ENCODE measurements around the gene FAF1. TPM values are rescaled to one million over a fixed set of nuclear protein-coding genes. Genes with fewer than 3 reads are reported as not detected.

Gene FAF1
- total and polyA plus RNA-seq, 4 donors, result 27.2 to 51.6 (median 37.1) TPM

GRCh38 chr1:50393522-50394120 is 566.4 kb downstream of the FAF1 start:
- peaks cover 0 to 7% (median 2%) of the 10 kb centered on the region in 4 donors for H3K9me3 ChIP-seq (ENCODE audit: control insufficient read depth in 4 of 4, insufficient read depth in 3 of 4, low read length in 3 of 4)
- H3K4me1 ChIP-seq (ENCODE audit: control insufficient read depth in 5 of 5, insufficient read depth in 5 of 5, low read length in 5 of 5), result no peaks in the 10 kb centered on the region
- H3K27me3 ChIP-seq (ENCODE audit: control insufficient read depth in 3 of 3, insufficient read depth in 3 of 3, low read length in 2 of 3), result no peaks in the 10 kb centered on the region
- H3K4me3 ChIP-seq, result no peak overlapping the region
- no peak for TF ChIP-seq CTCF (IDR thresholded peaks at IDR 0.05; ENCODE audit: control extremely low read depth, extremely low read depth)
- ATAC-seq (ENCODE audit: insufficient read depth, low FRiP score), result no peak
- H3K36me3 ChIP-seq (ENCODE audit: control insufficient read depth in 4 of 4, insufficient read depth in 4 of 4, low read length in 4 of 4), result no peaks in the 10 kb centered on the region
- no peak for DNase-seq
- no peak overlapping the region for H3K9ac ChIP-seq (ENCODE audit: insufficient read depth in 1 of 2, low read length in 2 of 2)
- no peak overlapping the region for H3K27ac ChIP-seq (ENCODE audit: low read depth in 1 of 2, low read length in 1 of 2)
- 50 to 71% methylated on average over 2 of the region's 2 CpGs for WGBS, 2 donors

Small RNA genes within 50 kb of the gene (small RNA-seq; reads per million reads assigned to genes)
- gene RNU6-1026P (ENCODE audit: low replicate concordance), result not detected

Other genes starting within 250 kb of the FAF1 start
- gene CDKN2C, start 10.0 kb upstream of the FAF1 start, total RNA-seq, result 1 to 10 TPM; 7.7 to 8.9 TPM
- gene CDKN2C, start 10.0 kb upstream of the FAF1 start, polyA plus RNA-seq, result 1 to 10 TPM; 5.7 to 7.4 TPM
- gene C1orf185, start 142.0 kb upstream of the FAF1 start, total RNA-seq, result not detected
- gene C1orf185, start 142.0 kb upstream of the FAF1 start, polyA plus RNA-seq, result not detected